NOMO-1 treated with dmso at 0.1 percent for 144 hours (cell line): ENCODE results near the gene TP53RK.

Experiments
- DNase-seq: peaks from one replicate; lab custom pipeline; 2025; ENCODE audit not compliant: unreplicated experiment; lab: John Stamatoyannopoulos, UW

TP53RK gene

GRCh38 chr20:46640536-46641311 is 48.5 kb downstream of the TP53RK start:
- DNase-seq = no peak

- no peak for DNase-seq
Observed at GRCh38 chr20:46640044-46640443, 49.2 kb downstream of the TP53RK start.

GRCh38 chr20:46639587-46639986 is 49.7 kb downstream of the TP53RK start:
- DNase-seq = no peak

GRCh38 chr20:46638898-46639274 is 50.4 kb downstream of the TP53RK start:
- no peak for DNase-seq

- DNase-seq = no peak
Observed at GRCh38 chr20:46638134-46638897, 50.9 kb downstream of the TP53RK start.

- no peak for DNase-seq
Observed at GRCh38 chr20:46637427-46638133, 51.7 kb downstream of the TP53RK start.

- DNase-seq = no peak
Observed at GRCh38 chr20:46637020-46637419, 52.2 kb downstream of the TP53RK start.

GRCh38 chr20:46636514-46636913 is 52.7 kb downstream of the TP53RK start:
- DNase-seq = no peak

GRCh38 chr20:46635514-46636136 is 53.6 kb downstream of the TP53RK start:
- no peak for DNase-seq

GRCh38 chr20:46634528-46634927 is 54.7 kb downstream of the TP53RK start:
- DNase-seq = no peak
